GM21619 (cell line): ENCODE data around the gene MANBA.

Experiments used
- ATAC-seq: cut with Tn5 transposase; IDR thresholded peaks from one replicate; pipeline ENCODE4 v1.9.1; 2021; ENCODE audit not compliant: unreplicated experiment

The MANBA gene

GRCh38 chr4:102760645-102761295 is at the start of gene MANBA:
TSS of gene MANBA (minus strand) at chr4:102760968. CDS start at chr4:102760894, 74 bp downstream.
- peak; percentile 89 for ATAC-seq

GRCh38 chr4:102809691-102810090 is 48.9 kb upstream of the MANBA start:
- no peak for ATAC-seq

- ATAC-seq, result peak; percentile 46
These were observed 48.4 kb upstream of the MANBA start for GRCh38 chr4:102809190-102809589.

- no peak for ATAC-seq
These were observed 47.2 kb upstream of the MANBA start for GRCh38 chr4:102808009-102808408.

- peak; percentile 69 for ATAC-seq
These were observed 46.6 kb upstream of the MANBA start for GRCh38 chr4:102807345-102807744.

- ATAC-seq, result no peak
These were observed 39.0 kb upstream of the MANBA start for GRCh38 chr4:102799816-102800215.

- no peak for ATAC-seq
These were observed 34.2 kb upstream of the MANBA start for GRCh38 chr4:102794999-102795398.

GRCh38 chr4:102792361-102792936 is 31.7 kb upstream of the MANBA start:
- ATAC-seq, result no peak

- ATAC-seq, result no peak
These were observed 30.6 kb upstream of the MANBA start for GRCh38 chr4:102791318-102791835.

- no peak for ATAC-seq
These were observed 28.5 kb upstream of the MANBA start for GRCh38 chr4:102789317-102789717.

- no peak for ATAC-seq
These were observed 27.2 kb upstream of the MANBA start for GRCh38 chr4:102787944-102788343.

GRCh38 chr4:102787096-102787881 is 26.5 kb upstream of the MANBA start:
- no peak for ATAC-seq

GRCh38 chr4:102786279-102786678 is 25.5 kb upstream of the MANBA start:
- no peak for ATAC-seq

GRCh38 chr4:102783006-102783405 is 22.2 kb upstream of the MANBA start:
- ATAC-seq, result no peak

GRCh38 chr4:102781570-102781969 is 20.8 kb upstream of the MANBA start:
- no peak for ATAC-seq

GRCh38 chr4:102780476-102781144 is 19.8 kb upstream of the MANBA start:
- ATAC-seq, result peak; percentile 60

GRCh38 chr4:102779204-102779603 is 18.4 kb upstream of the MANBA start:
- ATAC-seq, result no peak

GRCh38 chr4:102778720-102779119 is 18.0 kb upstream of the MANBA start:
- no peak for ATAC-seq

- ATAC-seq, result no peak
These were observed 15.0 kb upstream of the MANBA start for GRCh38 chr4:102775805-102776204.

- no peak for ATAC-seq
These were observed 13.5 kb upstream of the MANBA start for GRCh38 chr4:102774254-102774653.

GRCh38 chr4:102772738-102773340 is 12.1 kb upstream of the MANBA start:
- ATAC-seq, result no peak
